Naive thymus-derived CD8-positive, alpha-beta T cell (primary cell): ENCODE results near the gene MTSS2. TPM values are rescaled to one million over a fixed set of nuclear protein-coding genes. Genes with fewer than 3 reads are reported as not detected.

Experiments used
- ATAC-seq, 2 donors: fragments of 150-1000 bp; cut with Tn5 transposase in 1 of 2; sonication (Bioruptor Pico), chemical (Tn5 transposase) in 1 of 2; 1 replicate in 1 of 2; 2 replicates in 1 of 2; pipeline ENCODE4 v1.10.0; 2021; ENCODE audit warnings: mild to moderate bottlenecking in 2 of 2, moderate library complexity in 2 of 2
- POLR2A ChIA-PET: fragments of 350-600 bp; sonication (Branson Sonifier 250); formaldehyde crosslinking; loops from one replicate; lab custom pipeline; 2021; ENCODE audit warnings: antibody characterized with exemption; lab: Charles Lee
- DNase-seq, 10 donors: peaks; one replicate each; pipeline versions ENCODE4 v3.0.0 to v3.0.0-alpha.2; 2020 to 2022
- H3K27ac Mint-ChIP-seq, 10 donors: one replicate each; pipeline ENCODE4 v1.8.0; 2020 to 2022; ENCODE audit warnings: mild to moderate bottlenecking in 10 of 10, mixed read lengths in 10 of 10, moderate library complexity in 4 of 10, inconsistent platforms in 1 of 10
- H3K27me3 Mint-ChIP-seq, 5 donors: one replicate each; pipeline ENCODE4 v1.8.0; 2021 to 2022; ENCODE audit warnings: mixed read lengths in 5 of 5
- H3K36me3 Mint-ChIP-seq, 3 donors: one replicate each; pipeline ENCODE4 v1.8.0; 2020 to 2022; ENCODE audit warnings: mixed read lengths in 3 of 3, mild to moderate bottlenecking in 2 of 3, inconsistent platforms in 1 of 3
- H3K4me1 Mint-ChIP-seq, 4 donors: one replicate each; pipeline ENCODE4 v1.8.0; 2021 to 2022; ENCODE audit warnings: mixed read lengths in 4 of 4
- H3K4me3 Mint-ChIP-seq, 10 donors: one replicate each; pipeline ENCODE4 v1.8.0; 2020 to 2022; ENCODE audit warnings: mild to moderate bottlenecking in 10 of 10, mixed read lengths in 10 of 10, moderate library complexity in 6 of 10, inconsistent platforms in 1 of 10
- H3K9me3 Mint-ChIP-seq, 9 donors: one replicate each; pipeline ENCODE4 v1.8.0; 2020 to 2022; ENCODE audit warnings: mixed read lengths in 9 of 9, mild to moderate bottlenecking in 3 of 9, inconsistent platforms in 1 of 9, moderate library complexity in 1 of 9
- polyA plus RNA-seq, 3 donors: library from polyadenylated mRNA; unstranded; fragments of 300-500 nt; fragmentation: Illumina TruSeq; gene quantifications; one replicate each; pipeline ENCODE4 v1.2.3, GENCODE V29; 2021
- total RNA-seq, 8 experiments: library from RNA in 2 of 8; stranded (reverse) in 2 of 8; gene quantifications; one replicate each; pipeline ENCODE4 v1.2.3 and lab custom pipeline; 2021 to 2026

MTSS2 gene
- total and polyA plus RNA-seq, 5 experiments from 2014 or later, result 0.28 to 26.8 (median 23.3) TPM; not detected in 2

GRCh38 chr16:70725024-70725911, 39.4 kb upstream of the MTSS2 start:
- ATAC-seq (no peak), DNase-seq (no peak)
- H3K27ac Mint-ChIP-seq, result peak overlapping the region in 2 of 10 donors; percentile 40 to 56
- H3K9me3 Mint-ChIP-seq, result no peaks in the 10 kb centered on the region
- no peaks in the 10 kb centered on the region for H3K27me3 Mint-ChIP-seq
- H3K4me1 Mint-ChIP-seq, result peaks cover 0 to 15% (median 3%) of the 10 kb centered on the region in 4 donors
- H3K4me3 Mint-ChIP-seq, result no peak overlapping the region
- peaks cover 4 to 58% (median 23%) of the 10 kb centered on the region in 3 donors for H3K36me3 Mint-ChIP-seq
- POLR2A ChIA-PET, result interaction anchor here (0.6 to 1.3 kb wide), 3 partner anchors 12 to 270 kb away, joined by 3 to 4 read pairs (median 4); no protein-coding TSS in a partner anchor

GRCh38 chr16:70724146-70725023, 38.5 kb upstream of the MTSS2 start:
- no peak for DNase-seq
- POLR2A ChIA-PET, result interaction anchor here (0.6 kb wide), 1 partner anchor 269 kb away, joined by 4 read pairs; no protein-coding TSS in a partner anchor

GRCh38 chr16:70723740-70724145, 37.9 kb upstream of the MTSS2 start:
- DNase-seq (no peak), ATAC-seq (no peak)
- Mint-ChIP-seq H3K4me1 (peaks cover 0 to 8% (median 4%) of the 10 kb centered on the region in 4 donors), H3K9me3 (no peaks in the 10 kb centered on the region), H3K27ac (peak overlapping the region in 2 of 10 donors; percentile 52 to 55), H3K4me3 (no peak overlapping the region), H3K27me3 (no peaks in the 10 kb centered on the region), H3K36me3 (peaks cover 0 to 55% (median 21%) of the 10 kb centered on the region in 3 donors)
- POLR2A ChIA-PET, result interaction anchor here (0.6 to 0.8 kb wide), 2 partner anchors 19 to 405 kb away, joined by 3 read pairs; no protein-coding TSS in a partner anchor

More at GRCh38 chr16:70724146-70725023, 38.5 kb upstream of the MTSS2 start:
- Mint-ChIP-seq H3K27me3 (no peaks in the 10 kb centered on the region), H3K4me3 (no peak overlapping the region), H3K27ac (peak overlapping the region in 3 of 10 donors; percentile 10 to 56 (median 55)), H3K4me1 (peaks cover 0 to 8% (median 5%) of the 10 kb centered on the region in 4 donors), H3K9me3 (no peaks in the 10 kb centered on the region), H3K36me3 (peaks cover under 1 to 59% (median 19%) of the 10 kb centered on the region in 3 donors)
- ATAC-seq, result no peak

GRCh38 chr16:70721202-70721963, 35.5 kb upstream of the MTSS2 start:
- POLR2A ChIA-PET, result interaction anchor here (1.0 kb wide), 1 partner anchor 25 kb away, joined by 3 read pairs; no protein-coding TSS in a partner anchor
- DNase-seq, result no peak
- Mint-ChIP-seq H3K4me1 (peaks cover 0 to 8% (median 3%) of the 10 kb centered on the region in 4 donors), H3K9me3 (no peaks in the 10 kb centered on the region), H3K27ac (peak overlapping the region in 3 of 10 donors; percentile 46 to 53 (median 49)), H3K36me3 (peaks cover 0 to 43% (median 21%) of the 10 kb centered on the region in 3 donors), H3K4me3 (no peak overlapping the region), H3K27me3 (no peaks in the 10 kb centered on the region)
- ATAC-seq, result no peak

- peaks cover 0 to 40% (median 21%) of the 10 kb centered on the region in 3 donors for H3K36me3 Mint-ChIP-seq
- ATAC-seq (no peak), DNase-seq (peak in 1 of 10 donors; percentile 48)
- no peaks in the 10 kb centered on the region for H3K9me3 Mint-ChIP-seq
- no peaks in the 10 kb centered on the region for H3K27me3 Mint-ChIP-seq
- H3K4me3 Mint-ChIP-seq, result no peak overlapping the region
- POLR2A ChIA-PET, result interaction anchor here (1.0 kb wide), 1 partner anchor 25 kb away, joined by 3 read pairs; no protein-coding TSS in a partner anchor
- H3K27ac Mint-ChIP-seq, result peak overlapping the region in 5 of 10 donors; percentile 46 to 68 (median 50)
- H3K4me1 Mint-ChIP-seq, result peaks cover 0 to 8% (median 3%) of the 10 kb centered on the region in 4 donors
These were observed 34.8 kb upstream of the MTSS2 start for GRCh38 chr16:70720425-70721201.

- POLR2A ChIA-PET, result no interaction called here
These were observed 31.2 kb upstream of the MTSS2 start for GRCh38 chr16:70717065-70717464.

GRCh38 chr16:70715860-70716357, 30.1 kb upstream of the MTSS2 start:
- Mint-ChIP-seq H3K4me1 (peaks cover 0 to 11% (median 6%) of the 10 kb centered on the region in 4 donors), H3K36me3 (peaks cover 0 to 25% (median 17%) of the 10 kb centered on the region in 3 donors), H3K27me3 (no peaks in the 10 kb centered on the region), H3K4me3 (no peak overlapping the region), H3K27ac (no peak overlapping the region), H3K9me3 (no peaks in the 10 kb centered on the region)
- POLR2A ChIA-PET, result no interaction called here
- DNase-seq (no peak), ATAC-seq (no peak)

More at GRCh38 chr16:70717065-70717464, 31.2 kb upstream of the MTSS2 start:
- H3K4me1 Mint-ChIP-seq, result peaks cover 0 to 10% (median 4%) of the 10 kb centered on the region in 4 donors
- DNase-seq (peak in 1 of 10 donors; percentile 46), ATAC-seq (no peak)
- H3K9me3 Mint-ChIP-seq, result no peaks in the 10 kb centered on the region
- H3K27ac Mint-ChIP-seq, result no peak overlapping the region
- H3K36me3 Mint-ChIP-seq, result peaks cover 0 to 32% (median 17%) of the 10 kb centered on the region in 3 donors
- H3K4me3 Mint-ChIP-seq, result no peak overlapping the region
- no peaks in the 10 kb centered on the region for H3K27me3 Mint-ChIP-seq

- POLR2A ChIA-PET, result no interaction called here
- Mint-ChIP-seq H3K27me3 (no peaks in the 10 kb centered on the region), H3K9me3 (no peaks in the 10 kb centered on the region), H3K27ac (peak overlapping the region in 1 of 10 donors; percentile 14), H3K4me3 (no peak overlapping the region), H3K36me3 (peaks cover 0 to 19% (median 11%) of the 10 kb centered on the region in 3 donors), H3K4me1 (peaks cover 0 to 12% (median 9%) of the 10 kb centered on the region in 4 donors)
- DNase-seq (no peak), ATAC-seq (no peak)
These were observed 29.4 kb upstream of the MTSS2 start for GRCh38 chr16:70715055-70715858.

GRCh38 chr16:70714581-70715054, 28.8 kb upstream of the MTSS2 start:
- Mint-ChIP-seq H3K4me1 (peaks cover 0 to 12% (median 11%) of the 10 kb centered on the region in 4 donors), H3K27me3 (no peaks in the 10 kb centered on the region), H3K27ac (no peak overlapping the region), H3K4me3 (no peak overlapping the region), H3K36me3 (peaks cover 0 to 12% (median 6%) of the 10 kb centered on the region in 3 donors), H3K9me3 (no peaks in the 10 kb centered on the region)
- DNase-seq, result no peak
- POLR2A ChIA-PET, result no interaction called here
- no peak for ATAC-seq

GRCh38 chr16:70713824-70714223, 28.0 kb upstream of the MTSS2 start:
- no peak overlapping the region for H3K4me3 Mint-ChIP-seq
- H3K4me1 Mint-ChIP-seq, result peaks cover 0 to 12% (median 11%) of the 10 kb centered on the region in 4 donors
- ATAC-seq (no peak), DNase-seq (no peak)
- no peak overlapping the region for H3K27ac Mint-ChIP-seq
- H3K9me3 Mint-ChIP-seq, result no peaks in the 10 kb centered on the region
- peaks cover 0 to 7% (median 4%) of the 10 kb centered on the region in 3 donors for H3K36me3 Mint-ChIP-seq
- POLR2A ChIA-PET, result no interaction called here
- no peaks in the 10 kb centered on the region for H3K27me3 Mint-ChIP-seq
